H1 (cell line): Measurements from ENCODE around the gene MIER2. TPM values are rescaled to one million over a fixed set of nuclear protein-coding genes. Genes with fewer than 3 reads are reported as not detected.

Experiments used
- CTCF ChIA-PET: fragments of 300-600 bp; sonication (Branson Sonifier 250); formaldehyde crosslinking; loops from one replicate; lab custom pipeline; 2021; ENCODE audit not compliant: partially characterized antibody; lab: Charles Lee
- POLR2A ChIA-PET: fragments of 300-600 bp; sonication (Branson Sonifier 250); formaldehyde crosslinking; loops from one replicate; lab custom pipeline; 2021; ENCODE audit warnings: inconsistent platforms; ENCODE audit not compliant: partially characterized antibody; lab: Charles Lee
- DNase-seq, 2 experiments: peaks; one replicate each; pipeline versions ENCODE4 v3.0.0 to v3.0.0-alpha.2; 2010 to 2022; ENCODE audit warnings: low spot score in 2 of 2, low read depth in 1 of 2, mixed read lengths in 1 of 2
- FAIRE-seq: peaks from 2 replicates; lab custom pipeline; 2011; peaks lifted over from hg19 to GRCh38; lab: Jason Lieb, UNC
- H2AFZ ChIP-seq: 2 replicates; pipeline ENCODE4 v1.8.1; 2012; ENCODE audit warnings: low read length, inconsistent platforms
- H2AK5ac ChIP-seq: 2 replicates; pipeline ENCODE4 v1.6.1; 2013; ENCODE audit warnings: low read depth, low read length
- H2BK120ac ChIP-seq: replicated peaks from 2 replicates; pipeline ENCODE3; 2013; ENCODE audit warnings: low read depth, low read length, inconsistent platforms
- H2BK12ac ChIP-seq: 2 replicates; pipeline ENCODE4 v1.6.1; 2013; ENCODE audit warnings: low read depth, low read length
- H2BK15ac ChIP-seq: 2 replicates; pipeline ENCODE4 v1.6.1; 2013; ENCODE audit warnings: low read length
- H2BK20ac ChIP-seq: 2 replicates; pipeline ENCODE4 v1.6.1; 2013; ENCODE audit warnings: low read length
- H2BK5ac ChIP-seq: 2 replicates; pipeline ENCODE4 v1.6.1; 2013; ENCODE audit warnings: low read depth, low read length
- H3K14ac ChIP-seq: 2 replicates; pipeline ENCODE4 v1.6.1; 2013; ENCODE audit warnings: inconsistent platforms; ENCODE audit not compliant: insufficient read length
- H3K18ac ChIP-seq: 2 replicates; pipeline ENCODE4 v1.6.1; 2013; ENCODE audit warnings: low read length; ENCODE audit errors: extremely low read depth
- H3K23ac ChIP-seq: 2 replicates; pipeline ENCODE4 v1.6.1; 2013; ENCODE audit warnings: inconsistent platforms; ENCODE audit not compliant: insufficient read length
- H3K23me2 ChIP-seq: 2 replicates; pipeline ENCODE4 v1.6.1; 2013; ENCODE audit warnings: low read depth, low read length
- H3K27ac ChIP-seq: 2 replicates; pipeline ENCODE4 v1.6.1; 2011; ENCODE audit warnings: low read depth, low read length, inconsistent platforms
- H3K27me3 ChIP-seq, 4 experiments: replicated peaks in 1 of 4; 1 replicate in 1 of 4; 2 replicates in 3 of 4; pipeline versions ENCODE4 v1.6.1 to v1.8.1; 2011 to 2013; ENCODE audit warnings: low read length in 3 of 4, mild to moderate bottlenecking in 3 of 4, inconsistent platforms in 2 of 4, mixed read lengths in 2 of 4, moderate library complexity in 1 of 4; ENCODE audit not compliant: control insufficient read depth in 3 of 4, insufficient read depth in 3 of 4; ENCODE audit errors: extremely low read depth in 1 of 4
- H3K36me3 ChIP-seq, 4 experiments: 2 replicates each; pipeline versions ENCODE4 v1.6.1 to v1.8.1; 2011 to 2013; ENCODE audit warnings: mild to moderate bottlenecking in 4 of 4, low read length in 3 of 4, moderate library complexity in 2 of 4, control low read depth in 1 of 4, inconsistent platforms in 1 of 4; ENCODE audit not compliant: insufficient read depth in 4 of 4, control insufficient read depth in 2 of 4
- H3K4ac ChIP-seq: replicated peaks from 2 replicates; pipeline ENCODE3; 2013; ENCODE audit warnings: low read length, low read depth, mixed read lengths, inconsistent platforms; ENCODE audit not compliant: insufficient read length
- H3K4me1 ChIP-seq, 4 experiments: replicated peaks in 1 of 4; 1 replicate in 1 of 4; 2 replicates in 3 of 4; pipeline versions ENCODE4 v1.6.1 to v1.8.1; 2011 to 2013; ENCODE audit warnings: low read length in 3 of 4, inconsistent platforms in 2 of 4, mixed read lengths in 1 of 4; ENCODE audit not compliant: insufficient read depth in 4 of 4, control insufficient read depth in 3 of 4
- H3K4me2 ChIP-seq, 2 experiments: 2 replicates each; pipeline versions ENCODE4 v1.6.1 to v1.8.1; 2011 to 2013; ENCODE audit warnings: low read depth in 2 of 2, low read length in 2 of 2, control low read depth in 1 of 2, inconsistent platforms in 1 of 2, mild to moderate bottlenecking in 1 of 2; ENCODE audit not compliant: insufficient read depth in 1 of 2
- H3K4me3 ChIP-seq, 4 experiments: fragments of 200-600, 300-600 bp in 1 of 4; sonication (generic), shearing (Covaris generic), sonication (Bioruptor Twin) in 1 of 4; 2 replicates each; pipeline versions ENCODE4 v1.5.1 to v1.8.1; 2011 to 2016; ENCODE audit warnings: low read length in 4 of 4, low read depth in 3 of 4, control low read depth in 2 of 4, inconsistent platforms in 2 of 4, mild to moderate bottlenecking in 2 of 4, mixed read lengths in 1 of 4, moderate library complexity in 1 of 4; ENCODE audit not compliant: insufficient read depth in 2 of 4; ENCODE audit errors: extremely low read depth in 1 of 4
- H3K56ac ChIP-seq: replicated peaks from 2 replicates; pipeline ENCODE3; 2013; ENCODE audit warnings: low read depth, mild to moderate bottlenecking, mixed read lengths, low read length, inconsistent platforms; ENCODE audit not compliant: insufficient read length
- H3K79me1 ChIP-seq: 2 replicates; pipeline ENCODE4 v1.6.1; 2013; ENCODE audit warnings: low read depth, low read length, control low read depth
- H3K79me2 ChIP-seq, 2 experiments: 2 replicates each; pipeline versions ENCODE4 v1.6.1 to v1.8.1; 2012 to 2013; ENCODE audit warnings: low read length in 2 of 2, mild to moderate bottlenecking in 2 of 2, inconsistent platforms in 1 of 2; ENCODE audit not compliant: insufficient read depth in 2 of 2, control insufficient read depth in 1 of 2
- H3K9ac ChIP-seq, 4 experiments: replicated peaks in 1 of 4; 1 replicate in 1 of 4; 2 replicates in 3 of 4; pipeline versions ENCODE4 v1.6.1 to v1.8.1; 2011 to 2013; ENCODE audit warnings: low read depth in 3 of 4, low read length in 3 of 4, control low read depth in 2 of 4, mild to moderate bottlenecking in 2 of 4, moderate library complexity in 2 of 4, inconsistent platforms in 1 of 4; ENCODE audit errors: extremely low read depth in 1 of 4
- H3K9me3 ChIP-seq, 2 experiments: 2 replicates each; pipeline versions ENCODE4 v1.6.1 to v1.8.1; 2012 to 2013; ENCODE audit warnings: mild to moderate bottlenecking in 2 of 2, moderate library complexity in 2 of 2, control low read depth in 1 of 2, inconsistent platforms in 1 of 2, low read depth in 1 of 2, low read length in 1 of 2, mixed read lengths in 1 of 2; ENCODE audit not compliant: insufficient read depth in 2 of 2
- H4K20me1 ChIP-seq, 2 experiments: replicated peaks in 1 of 2; 2 replicates each; pipeline versions ENCODE3 to v1.8.1; 2011 to 2013; ENCODE audit warnings: inconsistent platforms in 2 of 2, low read length in 2 of 2, mild to moderate bottlenecking in 1 of 2; ENCODE audit not compliant: insufficient read depth in 2 of 2, control insufficient read depth in 1 of 2
- H4K5ac ChIP-seq: 2 replicates; pipeline ENCODE4 v1.6.1; 2013; ENCODE audit warnings: low read length, low read depth, mixed read lengths, inconsistent platforms; ENCODE audit not compliant: insufficient read length
- H4K8ac ChIP-seq: 2 replicates; pipeline ENCODE4 v1.8.0; 2013; ENCODE audit warnings: mild to moderate bottlenecking, moderate library complexity, low read length, inconsistent platforms; ENCODE audit not compliant: insufficient read depth; ENCODE audit errors: extremely low read depth
- H4K91ac ChIP-seq: replicated peaks from 2 replicates; pipeline ENCODE3; 2013; ENCODE audit warnings: low read length, mixed read lengths, inconsistent platforms; ENCODE audit not compliant: insufficient read length
- BACH1 ChIP-seq: IDR thresholded peaks from 2 replicates; pipeline ENCODE4 v1.6.1; 2012; ENCODE audit warnings: low read length, improper control_type of control experiment
- EGR1 ChIP-seq: IDR thresholded peaks from 2 replicates; pipeline ENCODE4 v1.6.1; 2011; ENCODE audit warnings: low read depth, low read length, borderline replicate concordance
- EP300 ChIP-seq, 2 experiments: IDR thresholded peaks; 1 replicate in 1 of 2; 2 replicates in 1 of 2; pipeline ENCODE4 v1.6.1; 2011 to 2012; ENCODE audit warnings: low read depth in 2 of 2, low read length in 2 of 2, mild to moderate bottlenecking in 2 of 2, borderline replicate concordance in 1 of 2, inconsistent platforms in 1 of 2, moderate library complexity in 1 of 2
- FOSL1 ChIP-seq: IDR thresholded peaks from 2 replicates; pipeline ENCODE4 v1.6.1; 2011; ENCODE audit warnings: mild to moderate bottlenecking, low read depth, low read length, moderate library complexity; ENCODE audit not compliant: insufficient read depth
- JUND ChIP-seq: IDR thresholded peaks from 2 replicates; pipeline ENCODE4 v1.6.1; 2011; ENCODE audit warnings: mild to moderate bottlenecking, improper control_type of control experiment, low read length
- KDM1A ChIP-seq: fragments of 200-600, 300-600 bp; sonication (generic); IDR thresholded peaks from 2 replicates; pipeline ENCODE4 v1.7.1; 2016; ENCODE audit warnings: mild to moderate bottlenecking, low read length, borderline replicate concordance
- MAX ChIP-seq: IDR thresholded peaks from 2 replicates; pipeline ENCODE4 v1.6.1; 2012; ENCODE audit warnings: inconsistent platforms
- NRF1 ChIP-seq: IDR thresholded peaks from 2 replicates; pipeline ENCODE4 v1.6.1; 2011; ENCODE audit warnings: mild to moderate bottlenecking, low read depth, low read length, improper control_type of control experiment
- RAD21 ChIP-seq, 2 experiments: IDR thresholded peaks in 1 of 2; conservative IDR thresholded peaks in 1 of 2; 2 replicates each; pipeline ENCODE4 v1.6.1; 2011; ENCODE audit warnings: low read depth in 2 of 2, low read length in 2 of 2, improper control_type of control experiment in 1 of 2, inconsistent platforms in 1 of 2, mild to moderate bottlenecking in 1 of 2, moderate library complexity in 1 of 2
- RFX5 ChIP-seq: IDR thresholded peaks from 2 replicates; pipeline ENCODE4 v1.6.1; 2011; ENCODE audit warnings: low read depth, low read length, improper control_type of control experiment, borderline replicate concordance
- SIN3A ChIP-seq, 2 experiments: IDR thresholded peaks in 1 of 2; conservative IDR thresholded peaks in 1 of 2; 2 replicates each; pipeline ENCODE4 v1.6.1; 2011 to 2012; ENCODE audit warnings: low read length in 2 of 2, improper control_type of control experiment in 1 of 2, low read depth in 1 of 2, mild to moderate bottlenecking in 1 of 2
- SP1 ChIP-seq: IDR thresholded peaks from 2 replicates; pipeline ENCODE4 v1.6.1; 2011; ENCODE audit warnings: low read depth, low read length
- WGBS, 2 experiments: shearing (Covaris generic) in 1 of 2; methylation state at CpG; one replicate each; pipeline versions ENCODE4 v1.1.6 to v1.1.7; 2013 to 2015; ENCODE audit warnings: low lambda C conversion rate in 2 of 2, mixed read lengths in 2 of 2, inconsistent platforms in 1 of 2, low coverage in 1 of 2, missing lambda C conversion rate in 1 of 2; ENCODE audit not compliant: insufficient replicate concordance in 2 of 2, insufficient coverage in 1 of 2, insufficient read length in 1 of 2; ENCODE audit errors: extremely low coverage in 1 of 2, missing lambda C conversion rate in 1 of 2; 5-methylcytosine and 5-hydroxymethylcytosine counted together
- polyA plus RNA-seq, 7 experiments: library from polyadenylated mRNA; depleted of rRNA in 3 of 7; stranded (reverse) in 5 of 7; unstranded in 2 of 7; fragments of >200 nt in 5 of 7; fragments of 200-250 nt in 2 of 7; gene quantifications; 1 replicate in 5 of 7; 2 replicates in 1 of 7; 4 replicates in 1 of 7; pipeline versions ENCODE4 v1.2.1 to v1.2.3, GENCODE V29; 2011 to 2013; ENCODE audit warnings: missing spikeins in 2 of 7, mixed read lengths in 2 of 7
- total RNA-seq: library from RNA; stranded (reverse); fragmentation: NEBNext Ultra II Directional; extraction: Animal tissue kit (Norgen Biotek cat#: 25700); gene quantifications from 2 replicates; pipeline ENCODE4 v1.2.1, GENCODE V29; 2021

MIER2 gene
- total and polyA plus RNA-seq, 2 of the 8 experiments (the other 6 are each of a cell fraction or from before 2014, with no cell fraction given): 30.3 to 48.3 TPM

GRCh38 chr19:335072-335471 lies 9.5 kb downstream of the MIER2 start:
- no peak overlapping the region for H3K4me3 ChIP-seq
- no peak overlapping the region for H2BK20ac ChIP-seq
- H3K27ac ChIP-seq: no peak overlapping the region
- no peak overlapping the region for H3K23ac ChIP-seq
- H2AK5ac ChIP-seq: no peak overlapping the region
- H4K5ac ChIP-seq: no peak overlapping the region
- no peak overlapping the region for H3K14ac ChIP-seq
- no peaks in the 10 kb centered on the region for H3K27me3 ChIP-seq
- H3K18ac ChIP-seq: no peak overlapping the region
- no peak overlapping the region for H3K4me2 ChIP-seq
- H2BK15ac ChIP-seq: no peak overlapping the region
- H3K9me3 ChIP-seq: no peaks in the 10 kb centered on the region
- no peak overlapping the region for H4K8ac ChIP-seq
- no peak overlapping the region for H3K9ac ChIP-seq
- H3K36me3 ChIP-seq: peaks cover 2 to 22% (median 12%) of the 10 kb centered on the region in 4 experiments; a peak in 5 of 8 replicates
- TF ChIP-seq FOSL1: no peak
- no peak for TF ChIP-seq EP300 (IDR thresholded peaks at IDR 0.05; ENCODE audit: borderline replicate concordance in 1 of 2, low read depth in 2 of 2, low read length in 2 of 2)
- no peak for TF ChIP-seq SIN3A (conservative IDR thresholded peaks at IDR 0.05 in 1 of 2, IDR thresholded peaks at IDR 0.05 in 1 of 2; ENCODE audit: low read depth in 1 of 2, low read length in 2 of 2)
- no peak for TF ChIP-seq RFX5
- no peak for TF ChIP-seq MAX
- TF ChIP-seq RAD21 (IDR thresholded peaks at IDR 0.05 in 1 of 2, conservative IDR thresholded peaks at IDR 0.05 in 1 of 2; ENCODE audit: low read depth in 2 of 2, low read length in 2 of 2): no peak
- TF ChIP-seq KDM1A: no peak
- no peak for TF ChIP-seq BACH1
- no peak for TF ChIP-seq EGR1
- TF ChIP-seq NRF1: no peak
- TF ChIP-seq SP1: no peak
- TF ChIP-seq JUND: no peak
- no peak overlapping the region for H2BK120ac ChIP-seq
- H3K4me1 ChIP-seq: no peaks in the 10 kb centered on the region; a peak in 1 of 7 replicates
- H3K4ac ChIP-seq: no peak overlapping the region
- CTCF ChIA-PET: interaction anchor here (1.4 kb wide), 1 partner anchor 21 kb away, joined by 5 read pairs; no protein-coding TSS in a partner anchor
- WGBS, 2 experiments: 89% methylated on average over 9 of the region's 9 CpGs; no CpG with 5 or more reads in 1 of the 2 experiments
- H3K79me2 ChIP-seq: peaks cover 36 to 69% of the 10 kb centered on the region in 2 experiments
- H2BK12ac ChIP-seq: no peak overlapping the region
- no peak overlapping the region for H2AFZ ChIP-seq
- DNase-seq: no peak
- H3K56ac ChIP-seq: no peak overlapping the region
- FAIRE-seq: no peak
- POLR2A ChIA-PET: interaction anchor here (1.0 to 1.5 kb wide), 4 partner anchors 10 to 72 kb away, joined by 3 to 4 read pairs (median 3); no protein-coding TSS in a partner anchor
- H3K79me1 ChIP-seq: peaks cover 12% of the 10 kb centered on the region
- H2BK5ac ChIP-seq: no peak overlapping the region
- no peaks in the 10 kb centered on the region for H3K23me2 ChIP-seq
- peaks cover 16 to 31% of the 10 kb centered on the region in 2 experiments for H4K20me1 ChIP-seq
- no peak overlapping the region for H4K91ac ChIP-seq
